GF-D8 (cell line): ENCODE measurements around the gene C6orf89.
"Not testable (repeated sequence)": the region's sequence is repeated elsewhere in the genome, so short reads cannot be mapped to it uniquely, and the experiment has no call there.

Experiments
- DNase-seq: peaks from one replicate; lab custom pipeline; 2025; lab: John Stamatoyannopoulos, UW

C6orf89 gene

DNA sequence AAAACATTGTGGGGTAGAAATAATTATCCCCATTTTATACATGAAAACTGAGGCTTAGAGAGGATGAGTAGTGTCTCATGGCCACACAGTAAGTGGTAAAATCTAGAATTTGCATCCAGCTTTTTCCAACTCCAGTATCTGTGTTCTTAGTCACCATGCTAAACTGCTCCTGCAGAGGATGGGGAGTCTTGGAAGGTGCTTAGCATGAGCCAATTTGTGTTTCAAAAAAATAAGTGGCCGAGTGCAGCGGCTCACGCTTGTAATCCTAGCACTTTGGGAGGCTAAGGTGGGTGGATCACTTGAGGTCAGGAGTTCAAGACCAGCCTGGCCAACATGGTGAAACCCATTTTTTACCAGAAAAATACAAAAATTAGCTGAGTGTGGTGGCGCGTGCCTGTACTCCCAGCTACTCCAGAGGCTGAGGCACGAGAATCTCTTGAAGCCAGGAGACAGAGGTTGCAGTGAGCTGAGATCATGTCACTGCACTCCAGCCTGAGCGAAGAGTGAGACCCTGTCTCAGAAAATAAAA lies 2.4 kb downstream of the C6orf89 start:
- no peak for DNase-seq

DNA sequence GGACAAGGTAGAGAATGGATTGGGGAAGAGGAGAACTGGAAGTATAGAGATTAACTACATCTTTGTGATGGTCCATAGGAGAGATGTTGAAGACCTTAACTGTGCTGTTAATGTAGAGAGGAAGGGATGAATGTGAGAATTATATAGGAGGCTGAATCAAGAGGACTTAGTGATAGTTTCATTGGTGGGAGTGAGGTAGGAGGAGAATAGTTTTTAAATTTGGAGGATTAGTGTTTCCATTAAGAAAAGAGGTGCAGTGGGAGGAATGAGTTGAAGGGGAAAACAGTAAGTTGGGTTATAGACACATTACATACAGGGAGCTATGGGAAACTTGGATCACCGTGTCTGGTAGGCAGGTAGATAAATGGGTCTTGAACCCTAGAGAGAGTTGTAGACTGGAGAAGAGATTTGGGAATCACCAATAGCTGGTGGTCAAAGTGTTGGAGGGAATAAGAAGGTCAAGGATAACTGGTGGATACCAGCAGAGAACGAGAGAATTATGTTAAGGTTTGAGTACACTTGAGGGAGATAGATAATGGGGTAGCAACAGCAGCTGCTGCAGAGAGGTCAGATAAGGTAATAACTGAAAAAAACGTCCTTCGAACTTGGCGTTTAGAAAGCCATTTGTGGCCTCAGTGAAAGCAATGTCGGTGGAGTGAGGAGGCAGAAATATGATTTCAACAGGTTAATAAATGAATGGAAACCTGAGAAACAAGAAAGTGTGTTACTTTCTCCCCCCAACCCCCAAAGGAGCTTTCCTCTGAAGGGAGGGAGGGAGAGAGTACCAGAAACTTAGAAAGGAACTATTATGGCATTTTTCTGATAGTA lies 3.1 kb downstream of the C6orf89 start:
- DNase-seq: no peak

DNA sequence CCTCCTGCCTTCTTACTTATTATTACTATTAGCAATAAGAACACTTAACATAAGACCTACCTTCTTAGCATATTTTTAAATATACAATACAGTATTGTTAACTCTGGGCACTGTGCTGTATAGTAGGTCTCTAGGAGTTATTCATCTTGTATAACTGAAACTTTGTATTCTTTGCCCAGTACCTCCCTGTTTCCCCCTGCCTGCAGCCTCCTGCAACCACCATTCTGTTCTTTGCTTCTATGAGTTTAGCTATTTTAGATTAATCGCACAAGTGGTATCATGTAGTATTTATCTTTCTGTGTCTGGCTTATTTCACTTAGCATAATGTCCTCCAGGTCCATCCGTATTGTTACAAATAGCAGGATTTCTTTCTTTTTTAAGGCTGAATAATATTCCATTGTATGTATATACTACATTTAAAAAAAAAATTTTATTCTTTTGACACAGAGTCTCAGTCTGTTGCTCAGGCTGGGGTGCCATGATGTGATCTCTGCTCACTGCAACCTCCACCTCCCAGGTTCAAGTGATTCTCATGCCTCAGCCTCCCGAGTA lies 4.4 kb downstream of the C6orf89 start:
- DNase-seq: no peak

DNA sequence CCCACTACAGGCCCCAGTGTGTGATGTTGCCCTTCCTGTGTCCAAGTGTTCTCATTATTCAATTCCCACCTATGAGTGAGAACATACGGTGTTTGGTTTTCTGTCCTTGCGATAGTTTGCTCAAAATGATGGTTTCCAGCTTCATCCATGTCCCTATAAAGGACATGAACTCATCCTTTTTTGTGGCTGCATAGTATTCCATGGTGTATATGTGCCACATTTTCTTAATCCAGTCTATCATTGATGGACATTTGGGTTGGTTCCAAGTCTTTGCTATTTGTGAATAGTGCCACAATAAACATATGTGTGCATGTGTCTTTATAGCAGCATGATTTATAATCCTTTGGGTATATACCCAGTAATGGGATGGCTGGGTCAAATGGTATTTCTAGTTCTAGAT lies 5.4 kb downstream of the C6orf89 start:
- DNase-seq: not testable (repeated sequence)

DNA sequence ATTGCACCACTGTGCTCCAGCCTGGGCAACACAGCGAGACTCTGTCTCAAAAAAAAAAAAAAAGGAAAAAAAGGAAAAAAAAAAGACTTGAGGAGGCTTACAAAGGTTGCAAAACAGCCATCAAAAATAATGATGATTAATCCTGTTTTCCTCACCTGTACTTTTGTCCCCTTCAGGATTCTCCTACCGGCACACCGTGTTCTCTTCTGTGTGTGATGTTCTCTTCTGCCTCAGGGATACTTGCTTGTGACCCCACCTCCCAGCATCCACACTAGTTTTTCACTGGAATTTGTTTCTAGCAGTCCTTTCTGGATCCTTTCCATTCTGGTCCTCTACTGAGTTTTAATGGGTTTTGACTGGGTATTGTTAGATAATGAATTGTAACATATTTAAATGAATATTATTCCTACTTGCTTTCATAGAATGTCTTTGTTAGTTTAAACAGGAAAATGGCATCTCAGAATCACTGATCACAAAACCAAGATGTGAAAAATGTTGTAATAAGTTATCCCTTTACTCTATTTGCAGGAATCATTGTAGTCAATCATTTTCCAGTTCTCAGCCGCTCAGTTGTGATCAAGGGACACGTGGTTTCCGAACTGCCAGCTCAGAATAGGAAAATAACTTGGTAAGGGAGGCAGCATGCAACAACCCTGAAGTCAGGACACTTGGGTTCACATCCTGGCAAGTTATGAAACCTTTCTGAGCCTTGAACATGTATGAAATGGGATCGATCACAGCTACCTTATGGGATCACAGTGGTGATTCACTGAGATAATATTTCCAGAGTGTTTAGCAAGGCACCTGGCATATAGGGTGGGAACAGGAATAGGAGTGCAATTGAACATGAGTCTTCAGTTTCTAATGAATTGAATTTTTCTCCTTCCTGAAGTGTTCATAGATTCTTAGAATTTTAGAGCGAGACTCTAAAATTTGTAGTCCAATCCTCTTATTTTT lies 8.5 kb downstream of the C6orf89 start:
- no peak for DNase-seq

DNA sequence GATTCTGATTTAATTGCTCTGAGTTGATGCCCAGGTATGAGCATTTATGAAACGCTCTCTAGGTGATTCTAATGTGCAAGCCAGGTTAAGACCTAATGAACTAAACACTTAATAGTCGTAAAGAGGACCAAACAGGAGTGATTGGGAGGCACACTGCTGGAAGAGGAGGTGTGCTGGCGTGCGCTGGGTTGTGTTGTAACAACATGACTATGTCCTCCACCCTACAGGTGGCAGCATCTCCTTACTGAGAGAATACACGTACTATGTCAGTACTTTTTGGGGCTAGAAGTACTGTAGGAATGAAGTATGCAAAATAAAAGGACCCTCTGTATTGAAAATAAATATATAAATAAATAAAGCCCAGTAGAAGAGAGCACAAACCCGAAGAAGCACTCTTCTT lies 11.9 kb downstream of the C6orf89 start:
- DNase-seq: no peak

DNA sequence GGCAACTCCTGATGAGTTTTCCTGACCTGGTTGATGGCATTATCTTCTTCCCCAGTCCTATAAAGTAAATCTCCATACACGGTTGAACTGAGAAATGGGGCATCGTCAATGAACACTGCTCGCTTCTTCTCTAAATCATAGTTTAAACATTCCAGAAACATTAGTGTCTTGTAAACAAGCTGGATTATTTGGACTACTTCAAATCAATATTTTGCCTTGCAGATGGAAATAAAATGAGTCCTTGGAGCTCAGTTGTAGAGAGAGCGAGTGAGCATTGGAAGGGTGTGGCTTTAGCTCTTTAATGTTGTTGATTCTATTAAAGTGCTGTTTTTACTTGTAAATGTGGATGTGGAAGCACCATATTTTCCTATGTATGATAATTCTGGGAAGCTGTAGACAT lies 18.4 kb downstream of the C6orf89 start:
- no peak for DNase-seq

DNA sequence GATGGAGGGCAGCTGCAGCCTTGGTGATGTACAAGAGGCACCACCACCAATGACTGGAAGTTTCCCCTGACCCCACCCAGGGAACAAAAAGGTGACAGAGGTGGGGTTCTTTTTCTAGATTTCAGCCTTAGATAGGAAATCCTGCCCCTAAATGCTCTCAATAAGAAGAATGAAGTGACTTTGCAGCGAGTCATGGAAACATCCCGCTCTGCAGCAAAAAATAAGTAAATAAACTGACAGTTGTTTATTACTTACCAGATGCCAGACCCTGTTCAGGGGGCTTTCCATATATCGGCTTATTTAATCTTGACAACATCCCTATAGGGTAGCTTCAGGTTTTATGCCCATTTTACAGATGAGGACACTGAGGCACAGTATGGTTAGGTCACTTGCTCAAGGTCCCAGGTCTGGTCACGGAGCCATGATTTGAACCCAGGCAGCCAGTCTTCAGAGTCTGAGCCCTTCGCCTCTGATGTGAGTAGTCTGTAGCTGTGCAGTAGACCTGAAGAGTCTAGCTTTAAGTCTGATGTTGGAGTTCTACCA lies 19.2 kb downstream of the C6orf89 start:
- no peak for DNase-seq

DNA sequence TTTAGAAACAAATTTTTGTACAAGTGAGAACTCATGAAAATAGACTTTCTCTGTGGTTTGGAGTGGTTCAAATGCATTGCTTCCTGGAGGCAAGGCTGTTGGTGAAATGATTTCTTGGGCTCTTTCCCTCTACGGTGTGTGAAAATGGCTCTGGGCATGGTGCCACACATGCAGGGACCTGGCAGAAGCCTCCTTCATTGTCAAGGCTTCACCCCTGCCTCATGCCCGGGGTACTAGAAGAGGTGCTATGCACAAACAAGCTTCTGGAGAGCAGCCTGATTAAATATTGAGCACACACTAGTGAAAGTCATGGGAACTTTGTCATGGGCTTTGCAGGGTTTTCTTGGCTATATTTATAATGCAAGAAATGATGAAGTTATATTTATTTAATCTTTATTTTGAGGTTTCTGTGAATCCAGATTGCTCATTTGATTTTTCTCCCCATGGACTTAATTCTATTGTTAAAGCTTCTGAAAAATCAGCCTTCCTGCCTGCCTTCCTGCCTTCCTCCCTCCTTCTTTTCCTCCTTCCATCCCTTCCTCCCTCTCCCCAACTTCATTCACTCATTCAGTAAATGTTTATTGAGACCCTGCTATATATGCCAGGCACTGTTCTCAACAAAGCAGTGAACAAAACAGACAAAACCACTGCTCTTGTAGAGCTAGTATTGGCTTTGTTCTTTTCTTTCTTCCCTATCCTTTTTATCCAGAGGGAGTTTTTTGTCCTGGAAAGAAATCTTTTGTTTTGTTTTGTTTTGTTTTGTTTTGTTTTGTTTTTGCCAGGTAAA lies 21.0 kb downstream of the C6orf89 start:
- DNase-seq: no peak

DNA sequence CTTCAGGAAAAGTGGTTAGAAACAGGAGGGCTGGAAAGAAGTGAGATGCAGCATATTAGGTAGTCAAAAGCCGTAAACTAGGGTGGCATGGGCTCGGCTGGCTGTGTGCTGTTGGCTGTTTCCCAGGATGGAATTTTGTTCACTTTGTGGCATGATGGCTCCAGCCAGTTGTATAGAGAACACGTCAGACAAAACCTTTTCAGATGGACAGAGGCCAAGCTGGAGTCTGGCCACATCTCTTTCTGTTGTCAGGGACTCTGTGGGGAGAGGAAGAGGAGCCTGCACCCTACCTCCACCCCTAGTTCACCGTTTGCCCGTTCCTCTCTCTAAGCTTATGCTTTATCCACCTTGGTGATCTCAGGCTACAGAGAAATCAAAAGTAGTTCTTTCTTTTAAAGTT lies 22.0 kb downstream of the C6orf89 start:
- DNase-seq: no peak

DNA sequence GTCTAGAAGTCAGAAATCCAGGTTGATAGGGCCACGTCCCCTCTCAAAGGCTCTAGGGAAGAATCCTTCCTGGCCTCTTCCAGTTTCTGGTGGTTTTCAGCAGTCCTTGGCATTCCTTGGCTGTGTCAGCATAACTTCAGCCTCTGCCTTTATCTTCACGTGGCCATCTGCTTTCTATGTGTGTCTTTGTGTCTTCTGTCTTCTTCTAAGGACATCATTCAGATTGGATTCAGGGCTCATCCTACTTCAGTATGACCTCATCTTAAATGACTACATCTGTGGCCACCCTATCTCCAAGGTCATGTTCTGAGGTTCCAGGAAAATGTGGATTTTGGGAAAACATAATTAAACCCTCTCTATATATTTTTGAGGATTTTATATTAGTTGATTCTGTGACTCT lies 23.0 kb downstream of the C6orf89 start:
- DNase-seq: no peak

DNA sequence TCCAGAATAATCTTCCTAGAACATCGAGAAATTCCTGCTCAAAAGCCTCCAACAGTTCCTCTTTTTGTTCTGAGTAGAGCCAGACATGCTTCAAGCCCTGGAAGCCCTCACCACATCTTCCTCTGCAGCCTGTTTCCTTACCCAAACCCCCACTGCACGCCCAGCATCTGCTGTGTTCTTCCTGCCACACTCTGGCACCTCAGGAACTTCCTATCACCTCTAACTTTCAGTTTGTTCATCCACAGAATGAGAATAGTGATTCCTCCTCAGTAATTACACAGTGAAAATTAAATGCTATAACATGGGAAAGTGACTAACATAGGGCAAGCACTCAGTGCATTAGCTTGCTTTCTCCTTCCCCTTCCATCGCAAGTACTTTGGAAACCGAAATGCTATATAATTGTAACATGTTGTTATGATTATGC lies 26.3 kb downstream of the C6orf89 start:
- DNase-seq: peak; percentile 71

DNA sequence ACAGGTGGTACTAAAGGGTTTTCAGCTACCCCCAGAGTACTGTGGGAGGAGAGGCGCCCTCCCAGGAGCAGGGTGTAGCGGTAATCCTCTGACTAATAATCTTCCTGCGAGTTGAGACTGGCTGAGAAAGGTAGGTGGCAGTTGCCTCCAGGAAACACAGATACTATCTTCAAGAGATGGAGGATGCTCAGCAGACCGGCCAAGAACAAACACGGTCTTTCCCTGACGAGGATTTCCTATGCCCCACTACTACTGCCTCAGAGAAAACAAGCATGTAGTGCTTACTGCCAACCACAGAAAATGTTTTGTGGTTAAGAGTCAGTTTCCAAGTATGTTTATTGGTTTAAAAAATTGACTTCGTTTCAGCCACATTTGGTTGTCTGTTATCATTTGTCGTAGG lies 26.8 kb downstream of the C6orf89 start:
- DNase-seq: no peak

DNA sequence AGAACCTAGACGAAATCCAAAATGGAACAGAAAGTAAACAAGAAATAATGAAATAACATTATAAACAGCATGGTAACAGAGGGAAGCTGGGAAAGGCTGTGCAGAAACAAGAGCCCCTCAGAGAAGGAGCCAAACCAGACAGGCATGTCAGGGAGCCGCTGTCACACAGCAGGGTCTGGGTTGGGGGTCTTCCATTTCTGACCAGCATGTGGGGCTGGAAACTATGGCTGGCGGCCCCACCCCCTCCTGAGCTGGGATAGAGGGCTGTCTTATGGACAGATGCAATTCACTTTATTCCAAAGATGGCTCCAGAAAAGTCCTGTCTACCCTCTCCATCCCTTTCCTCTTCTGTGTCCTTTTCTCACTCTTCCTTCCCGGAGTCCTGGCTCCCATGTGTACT lies 27.3 kb downstream of the C6orf89 start:
- DNase-seq: no peak

DNA sequence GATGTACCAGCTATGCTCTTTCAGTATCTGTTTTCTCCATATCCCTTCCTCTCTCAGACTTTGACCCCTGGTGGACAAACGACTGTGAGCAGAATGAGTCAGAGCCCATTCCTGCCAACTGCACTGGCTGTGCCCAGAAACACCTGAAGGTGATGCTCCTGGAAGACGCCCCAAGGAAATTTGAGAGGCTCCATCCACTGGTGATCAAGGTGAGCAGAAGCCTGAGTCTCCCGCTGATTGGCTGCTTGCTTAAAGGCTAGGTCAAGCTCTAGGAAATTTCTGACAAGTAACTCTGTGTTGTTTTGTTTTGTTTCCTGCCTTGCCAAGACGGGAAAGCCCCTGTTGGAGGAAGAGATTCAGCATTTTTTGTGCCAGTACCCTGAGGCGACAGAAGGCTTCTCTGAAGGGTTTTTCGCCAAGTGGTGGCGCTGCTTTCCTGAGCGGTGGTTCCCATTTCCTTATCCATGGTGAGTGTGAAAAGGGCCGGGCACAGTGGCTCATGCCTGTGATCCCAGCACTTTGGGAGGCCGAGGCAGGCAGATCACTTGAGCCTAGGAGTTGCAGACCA lies 28.6 kb downstream of the C6orf89 start:
- no peak for DNase-seq

DNA sequence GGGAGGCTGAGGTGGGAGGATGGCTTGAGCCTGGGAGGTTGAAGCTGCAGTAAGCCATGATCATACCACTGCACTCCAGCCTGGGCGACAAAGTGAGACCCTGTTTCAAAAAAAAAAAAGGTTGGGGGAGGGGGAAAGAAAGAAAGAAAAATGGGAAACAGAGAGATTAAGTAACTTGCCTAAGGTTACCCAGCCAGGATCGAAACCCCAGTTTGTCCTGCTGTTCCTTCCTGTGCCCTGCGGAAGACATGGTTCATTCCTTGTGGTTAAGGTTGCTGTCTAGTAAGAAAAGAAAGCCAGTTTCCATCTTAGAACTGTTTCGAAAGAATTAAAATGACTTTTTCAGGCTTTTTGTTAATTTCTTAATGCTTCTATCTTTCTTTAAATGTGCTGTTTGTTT lies 29.8 kb downstream of the C6orf89 start:
- no peak for DNase-seq

DNA sequence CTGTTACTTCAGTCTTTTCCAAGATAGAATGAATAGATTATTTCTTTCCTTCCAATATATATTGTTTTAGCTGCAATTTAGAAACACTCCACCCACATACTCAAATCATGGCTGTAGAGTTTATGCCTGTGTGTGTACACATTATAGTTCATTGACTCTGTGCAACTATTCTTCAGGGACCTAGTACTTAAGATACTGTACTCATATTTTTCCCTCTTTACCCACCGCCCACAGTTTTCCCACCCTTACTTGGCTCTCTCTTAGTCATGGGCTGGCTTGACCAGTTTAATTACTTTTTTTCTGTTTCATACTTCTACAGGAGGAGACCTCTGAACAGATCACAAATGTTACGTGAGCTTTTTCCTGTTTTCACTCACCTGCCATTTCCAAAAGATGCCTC lies 30.4 kb downstream of the C6orf89 start:
- DNase-seq: no peak

DNA sequence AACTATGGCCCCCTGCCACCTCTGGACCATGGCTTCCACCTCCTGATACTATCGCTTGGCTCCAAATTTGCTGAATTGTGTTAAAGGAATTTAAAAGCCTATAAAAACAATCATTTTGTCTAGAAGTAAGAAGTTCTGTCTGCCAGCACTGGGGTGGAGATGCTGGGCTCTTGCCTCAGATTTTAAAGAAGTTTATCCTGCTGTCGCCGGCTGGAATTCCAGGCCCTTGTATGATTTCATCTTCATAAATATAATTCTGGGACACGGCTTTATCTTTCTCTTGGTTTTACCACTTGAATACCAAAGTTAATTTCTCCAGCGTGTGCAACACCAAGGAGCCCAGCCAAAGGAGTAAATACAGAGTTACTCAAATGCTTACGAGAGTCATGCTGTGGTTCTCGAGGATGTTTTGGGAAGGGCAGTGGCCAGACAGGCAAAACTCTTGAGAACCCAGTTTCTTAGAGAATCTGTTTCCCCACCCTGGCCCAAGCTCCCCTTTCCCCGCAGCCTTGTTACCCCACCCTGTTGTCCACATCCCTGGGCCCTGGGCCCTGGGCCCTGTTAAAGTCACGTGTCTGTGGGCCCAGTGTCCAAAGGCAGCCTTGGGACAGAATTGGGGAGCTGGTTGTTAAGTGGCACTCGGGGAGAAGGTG lies 31.9 kb downstream of the C6orf89 start:
- DNase-seq: no peak

DNA sequence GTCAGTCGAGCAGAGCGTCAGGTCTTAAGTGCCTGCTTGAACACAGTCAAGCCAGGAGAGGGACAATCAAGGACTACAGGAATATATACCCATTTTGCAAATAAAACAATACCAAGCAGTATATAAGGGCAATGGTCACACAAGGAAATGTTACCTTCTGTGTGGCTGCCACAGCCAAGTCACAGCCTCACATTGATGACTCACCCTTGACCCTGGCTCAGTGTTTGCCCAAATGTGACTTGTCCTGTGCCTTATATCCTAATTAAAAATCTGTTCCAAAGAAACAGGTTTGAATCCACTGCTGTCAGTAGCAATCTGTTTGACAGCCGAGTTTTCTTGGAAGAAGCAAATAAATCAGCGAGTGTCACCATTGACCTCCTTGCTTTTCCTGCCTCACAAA lies 34.3 kb downstream of the C6orf89 start:
- DNase-seq: no peak

DNA sequence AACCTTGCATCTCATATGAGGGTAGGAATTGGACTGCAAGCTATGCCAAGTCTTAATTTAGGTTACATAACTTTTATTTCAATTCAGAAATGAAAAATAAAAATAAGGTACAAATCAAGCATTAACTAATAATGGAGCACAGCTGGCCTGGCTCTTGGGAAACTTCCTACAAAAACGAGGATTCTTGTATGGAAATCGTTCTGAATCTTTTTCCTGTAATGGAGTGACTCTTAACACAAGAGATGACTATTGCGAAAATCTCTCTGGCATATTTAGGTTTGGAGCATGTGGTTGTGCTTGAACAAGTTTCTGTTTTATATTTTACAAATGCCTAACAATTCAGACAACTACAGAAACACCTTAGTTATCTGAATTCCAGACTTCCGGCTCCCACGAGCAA lies 34.8 kb downstream of the C6orf89 start:
- DNase-seq: no peak

DNA sequence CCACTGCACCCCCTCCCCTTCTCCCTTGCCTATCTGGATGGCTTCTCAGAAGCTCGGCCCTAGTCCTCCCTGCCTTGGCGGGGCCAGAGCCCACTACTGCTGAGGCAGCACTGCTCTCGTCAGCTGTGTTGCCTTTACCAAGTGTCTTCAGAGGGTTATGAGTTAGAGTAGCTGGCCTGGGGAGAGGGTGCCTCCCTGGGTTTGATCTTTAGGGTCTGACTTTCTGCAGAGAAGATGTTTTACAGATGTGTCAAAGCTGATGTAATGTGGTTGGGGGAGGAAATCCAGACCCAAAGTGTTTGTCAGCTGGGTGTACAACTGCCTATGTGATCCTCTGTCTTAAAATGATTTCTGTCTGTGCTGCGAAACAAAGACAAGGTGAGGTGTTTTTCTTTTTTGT lies 38.4 kb downstream of the C6orf89 start:
- DNase-seq: no peak
